Psoas muscle (tissue), 8 donors: ENCODE measurements around the gene UTP18. TPM values are rescaled to one million over a fixed set of nuclear protein-coding genes. Genes with fewer than 3 reads are reported as not detected.
"Not testable (repeated sequence)": the region's sequence is repeated elsewhere in the genome, so short reads cannot be mapped to it uniquely, and the experiment has no call there.

ENCODE experiments used
- ATAC-seq, 4 donors: fragments of 200-7000 bp; cut with Tn5 transposase; one replicate each; pipeline ENCODE4 v1.9.1; 2020; ENCODE audit warnings: moderate library complexity in 3 of 4, mild to moderate bottlenecking in 2 of 4
- DNase-seq, 2 donors: peaks; one replicate each; pipeline ENCODE4 v3.0.0-alpha.2; 2020
- H3K27ac ChIP-seq: fragments of 200-600 bp; one replicate; pipeline ENCODE4 v1.8.0; 2022
- H3K27me3 ChIP-seq, 3 donors: fragments of 200-600 bp in 1 of 3; one replicate each; pipeline versions ENCODE4 v1.6.1 to v1.8.0; 2013 to 2022; ENCODE audit warnings: low read length in 2 of 3, mild to moderate bottlenecking in 2 of 3, moderate library complexity in 1 of 3; ENCODE audit not compliant: insufficient read depth in 3 of 3
- H3K36me3 ChIP-seq, 2 donors: fragments of 200-600 bp in 1 of 2; one replicate each; pipeline versions ENCODE4 v1.6.1 to v1.8.0; 2013 to 2022; ENCODE audit warnings: low read depth in 1 of 2, mild to moderate bottlenecking in 1 of 2, moderate library complexity in 1 of 2; ENCODE audit not compliant: insufficient read depth in 1 of 2
- H3K4me1 ChIP-seq: fragments of 200-600 bp; one replicate; pipeline ENCODE4 v1.8.0; 2022
- H3K4me3 ChIP-seq: fragments of 200-600 bp; one replicate; pipeline ENCODE4 v1.8.0; 2022; ENCODE audit warnings: mild to moderate bottlenecking
- H3K9me3 ChIP-seq: fragments of 200-600 bp; one replicate; pipeline ENCODE4 v1.8.0; 2022
- CTCF ChIP-seq: fragments of 200-600 bp; IDR thresholded peaks from one replicate; pipeline ENCODE4 v1.8.0; 2022; ENCODE audit warnings: antibody characterized with exemption
- WGBS, 3 donors: extraction: QIAGEN DNeasy Blood & Tissue Kit; methylation state at CpG; one replicate each; pipeline versions ENCODE4 v1.1.6 to v1.1.7; 2013; 5-methylcytosine and 5-hydroxymethylcytosine counted together
- intact Hi-C, 2 donors: fragments of 100-400 bp; cut with DNase I; formaldehyde crosslinking; loops; one replicate each; pipeline versions ENCODE4 v1.11.0 to v1.14.2; 2022
- polyA plus RNA-seq, 3 donors: library from polyadenylated mRNA; stranded (reverse); fragments of 200-250 nt; gene quantifications; one replicate each; pipeline ENCODE4 v1.2.3, GENCODE V29; 2013
- total RNA-seq, 4 donors: library from RNA; stranded (reverse); fragmentation: NEBNext Ultra II Directional in 2 of 4; extraction: Animal tissue kit (Norgen Biotek cat#: 25700) in 2 of 4; gene quantifications; one replicate each; pipeline versions ENCODE4 v1.2.1 to v1.2.4, GENCODE V29; 2021 to 2023
- donor health status: healthy with polysubstance abuse.
- donor health status: DM: no; HTN: no; CAD: no; lungs with moderate emphysema.
- donor health status: Bipolar disorder and iron deficiency.
- donor health status: healthy.
- donor health status: DM: yes; HTN: yes; CAD: no.
- donor health status: DM: no; HTN: no; CAD: no.
- donor health status: DM: no; HTN: no; CAD: no.
- donor health status: DM: yes; HTN: yes; CAD: no.

Gene UTP18
- total and polyA plus RNA-seq, 7 donors, result 13.1 to 32.5 (median 22.3) TPM

GRCh38 chr17:51322390-51323029 is 62.2 kb downstream of the UTP18 start:
- no peak overlapping the region for H3K4me3 ChIP-seq
- DNase-seq, result no peak
- intact Hi-C loops, result no loop called here
- H3K4me1 ChIP-seq, result no peaks in the 10 kb centered on the region
- H3K27me3 ChIP-seq, result no peaks in the 10 kb centered on the region
- H3K9me3 ChIP-seq, result no peaks in the 10 kb centered on the region
- H3K27ac ChIP-seq, result no peak overlapping the region
- TF ChIP-seq CTCF, result no peak
- H3K36me3 ChIP-seq, result no peaks in the 10 kb centered on the region
- ATAC-seq, result no peak
- 17 to 19% (median 17%) methylated on average over 3 of the region's 3 CpGs for WGBS, 3 donors

DNA sequence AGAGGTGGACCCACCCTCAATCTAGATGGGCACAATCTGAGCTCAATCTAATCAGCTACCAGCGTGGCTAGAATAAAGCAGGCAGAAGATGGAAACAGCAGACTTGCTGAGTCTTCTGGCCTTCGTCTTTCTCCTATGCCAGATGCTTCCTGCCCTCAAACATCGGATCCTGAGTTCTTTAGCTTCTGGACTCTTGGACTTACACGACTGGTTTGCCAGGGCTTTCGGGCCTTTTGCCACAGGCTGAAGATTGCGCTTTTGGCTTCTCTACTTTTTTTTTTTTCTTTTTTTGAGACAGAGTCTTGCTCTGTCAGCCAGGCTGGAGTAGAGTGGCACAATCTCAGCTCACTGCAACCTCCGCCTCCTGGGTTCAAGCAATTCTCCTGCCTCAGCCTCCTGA is 65.1 kb downstream of the UTP18 start:
- WGBS, 3 donors, result 81 to 90% (median 84%) methylated on average over 7 of the region's 7 CpGs
- ATAC-seq (no peak), DNase-seq (no peak)
- Histone ChIP-seq H3K27me3 (no peaks in the 10 kb centered on the region), H3K36me3 (no peaks in the 10 kb centered on the region), H3K27ac (no peak overlapping the region), H3K4me1 (no peaks in the 10 kb centered on the region), H3K9me3 (no peaks in the 10 kb centered on the region), H3K4me3 (no peak overlapping the region)
- intact Hi-C loops, result no loop called here
- no peak for TF ChIP-seq CTCF

GRCh38 chr17:51330861-51331503 is 70.6 kb downstream of the UTP18 start:
- DNase-seq, intact Hi-C loops, H3K27ac ChIP-seq, H3K9me3 ChIP-seq, H3K36me3 ChIP-seq, H3K27me3 ChIP-seq, ATAC-seq, H3K4me3 ChIP-seq, H3K4me1 ChIP-seq: not testable (repeated sequence)
- 59 to 74% (median 67%) methylated on average over 7 of the region's 7 CpGs for WGBS, 3 donors

GRCh38 chr17:51335006-51335590 is 74.8 kb downstream of the UTP18 start:
- Histone ChIP-seq H3K9me3 (no peaks in the 10 kb centered on the region), H3K4me1 (no peaks in the 10 kb centered on the region), H3K36me3 (no peaks in the 10 kb centered on the region), H3K4me3 (no peak overlapping the region), H3K27ac (no peak overlapping the region), H3K27me3 (peaks cover 0 to 4% (median 0%) of the 10 kb centered on the region in 3 donors)
- WGBS, 3 donors, result 76 to 88% (median 83%) methylated on average over 3 of the region's 3 CpGs
- DNase-seq (no peak), ATAC-seq (no peak)
- TF ChIP-seq CTCF, result no peak
- intact Hi-C loops, result no loop called here
